GM12878 (cell line): Measurements from ENCODE around the gene RGS5. TPM values are rescaled to one million over a fixed set of nuclear protein-coding genes. Genes with fewer than 3 reads are reported as not detected.

ENCODE experiments used
- ATAC-seq: fragments of 200-7000 bp; cut with Tn5 transposase; 3 replicates; pipeline ENCODE4 v1.9.1; 2020; ENCODE audit warnings: mild to moderate bottlenecking, moderate library complexity
- BruUV-seq: library from RNA; stranded (reverse); fragments of 400-500 nt; replicated peaks from 2 replicates; lab custom pipeline; 2021; lab: Mats Ljungman, UMichigan
- CTCF ChIA-PET: fragments of 300-600 bp; sonication (Branson Sonifier 250); formaldehyde crosslinking; extraction: SDS; loops from one replicate; lab custom pipeline; 2021; ENCODE audit warnings: inconsistent platforms; lab: Yijun Ruan, JAX
- POLR2A ChIA-PET: fragments of 350-600 bp; formaldehyde crosslinking; extraction: SDS; loops from one replicate; lab custom pipeline; 2021; ENCODE audit warnings: inconsistent platforms; lab: Charles Lee
- RAD21 ChIA-PET: fragments of 300-600 bp; sonication (Branson Sonifier 250); formaldehyde crosslinking; loops from one replicate; lab custom pipeline; 2023; ENCODE audit warnings: antibody characterized with exemption; ENCODE audit not compliant: unreplicated experiment; lab: Charles Lee
- SMC1A ChIA-PET: fragments of 300-600 bp; sonication (Branson Sonifier 250); formaldehyde crosslinking; loops from one replicate; lab custom pipeline; 2023; ENCODE audit not compliant: unreplicated experiment, uncharacterized antibody; lab: Charles Lee
- DNase-seq: peaks from one replicate; pipeline ENCODE4 v3.0.0-alpha.2; 2011; ENCODE audit warnings: low read depth, low spot score
- FAIRE-seq: peaks from 3 replicates; lab custom pipeline; 2011; peaks lifted over from hg19 to GRCh38; lab: Jason Lieb, UNC
- H2AFZ ChIP-seq: 2 replicates; pipeline ENCODE4 v1.6.0; 2011; ENCODE audit warnings: low read depth, low read length, control low read depth; ENCODE audit not compliant: control insufficient read depth
- H3K27ac ChIP-seq: 2 replicates; pipeline ENCODE4 v1.5.1; 2011; ENCODE audit warnings: control low read depth; ENCODE audit not compliant: control insufficient read depth, insufficient read depth
- H3K27me3 ChIP-seq, 2 experiments: replicated peaks in 1 of 2; 2 replicates each; pipeline versions ENCODE4 v1.6.0 to v1.6.1; 2011; ENCODE audit warnings: low read length in 1 of 2; ENCODE audit not compliant: control insufficient read depth in 2 of 2, insufficient read depth in 2 of 2
- H3K36me3 ChIP-seq, 2 experiments: 2 replicates each; pipeline ENCODE4 v1.5.1; 2011; ENCODE audit warnings: low read length in 1 of 2; ENCODE audit not compliant: control insufficient read depth in 2 of 2, insufficient read depth in 2 of 2
- H3K4me1 ChIP-seq: 2 replicates; pipeline ENCODE4 v1.6.1; 2011; ENCODE audit warnings: mild to moderate bottlenecking, low read length, moderate library complexity, mixed read lengths; ENCODE audit not compliant: control insufficient read depth, insufficient read depth
- H3K4me2 ChIP-seq: 2 replicates; pipeline ENCODE4 v1.6.0; 2011; ENCODE audit warnings: control low read depth; ENCODE audit not compliant: control insufficient read depth, insufficient read depth
- H3K4me3 ChIP-seq: fragments of 200-600 bp; sonication (generic); 2 replicates; pipeline ENCODE4 v1.5.1; 2016
- H3K79me2 ChIP-seq: 2 replicates; pipeline ENCODE4 v1.6.0; 2011; ENCODE audit warnings: low read length; ENCODE audit not compliant: control insufficient read depth, insufficient read depth
- H3K9ac ChIP-seq: 2 replicates; pipeline ENCODE4 v1.8.0; 2011; ENCODE audit warnings: low read length, control low read depth, mixed read lengths; ENCODE audit not compliant: control insufficient read depth, insufficient read depth
- H3K9me3 ChIP-seq: replicated peaks from 3 replicates; pipeline ENCODE4 v1.5.1; 2011; ENCODE audit warnings: mild to moderate bottlenecking, low read length; ENCODE audit not compliant: control insufficient read depth, insufficient read depth
- H4K20me1 ChIP-seq: 2 replicates; pipeline ENCODE4 v1.6.0; 2011; ENCODE audit not compliant: control insufficient read depth, insufficient read depth
- ATF3 ChIP-seq: IDR thresholded peaks from 2 replicates; pipeline ENCODE4 v1.6.1; 2011; ENCODE audit warnings: low read depth, mild to moderate bottlenecking, low read length, moderate library complexity, borderline replicate concordance; ENCODE audit errors: extremely low read depth
- ATF7 ChIP-seq: fragments of 450-650 bp; IDR thresholded peaks from 2 replicates; pipeline ENCODE4 v1.6.1; 2016; ENCODE audit warnings: low read depth, mild to moderate bottlenecking
- CREM ChIP-seq: IDR thresholded peaks from 2 replicates; pipeline ENCODE4 v1.6.1; 2014; ENCODE audit warnings: antibody characterized with exemption, low read depth
- CUX1 ChIP-seq: IDR thresholded peaks from 2 replicates; pipeline ENCODE4 v1.6.1; 2012; ENCODE audit warnings: improper control_type of control experiment, low read depth, low read length; ENCODE audit not compliant: insufficient replicate concordance
- EGR1 ChIP-seq, 2 experiments: IDR thresholded peaks; 1 replicate in 1 of 2; 2 replicates in 1 of 2; pipeline ENCODE4 v1.6.1; 2011 to 2012; ENCODE audit warnings: low read depth in 2 of 2, low read length in 2 of 2, borderline replicate concordance in 1 of 2, mild to moderate bottlenecking in 1 of 2, moderate library complexity in 1 of 2
- ELK1 ChIP-seq: IDR thresholded peaks from 2 replicates; pipeline ENCODE4 v1.6.1; 2012; ENCODE audit warnings: low read depth, low read length, improper control_type of control experiment
- EZH2 ChIP-seq: IDR thresholded peaks from 2 replicates; pipeline ENCODE4 v1.6.1; 2012; ENCODE audit warnings: low read depth, mild to moderate bottlenecking, control low read depth, inconsistent platforms, low read length, borderline replicate concordance; ENCODE audit not compliant: control insufficient read depth
- HDAC2 ChIP-seq: fragments of 200-600 bp; sonication (generic); IDR thresholded peaks from 2 replicates; pipeline ENCODE4 v1.6.1; 2017
- IKZF2 ChIP-seq, 2 experiments: fragments of 450-650 bp; IDR thresholded peaks; 2 replicates each; pipeline ENCODE4 v1.6.1; 2017; ENCODE audit warnings: mild to moderate bottlenecking in 2 of 2, moderate library complexity in 2 of 2
- MYB ChIP-seq: fragments of 150-350 bp; IDR thresholded peaks from 2 replicates; pipeline ENCODE4 v1.6.1; 2014; ENCODE audit warnings: mild to moderate bottlenecking, low read depth, low read length, borderline replicate concordance
- PAX5 ChIP-seq: IDR thresholded peaks from 2 replicates; pipeline ENCODE4 v1.6.1; 2011; ENCODE audit warnings: low read depth, low read length, borderline replicate concordance
- POLR2A ChIP-seq: IDR thresholded peaks from 2 replicates; pipeline ENCODE4 v1.6.1; 2011; ENCODE audit warnings: low read depth, mild to moderate bottlenecking, low read length
- SIX5 ChIP-seq: IDR thresholded peaks from 2 replicates; pipeline ENCODE4 v1.6.1; 2011; ENCODE audit warnings: mild to moderate bottlenecking, low read depth, low read length, moderate library complexity; ENCODE audit not compliant: severe bottlenecking
- ZNF622 ChIP-seq: fragments of 450-650 bp; IDR thresholded peaks from 2 replicates; pipeline ENCODE4 v1.6.1; 2017; ENCODE audit warnings: mild to moderate bottlenecking, inconsistent platforms
- WGBS: methylation state at CpG from one replicate; pipeline ENCODE4 v1.1.6; 2016; ENCODE audit warnings: low lambda C conversion rate; ENCODE audit not compliant: insufficient replicate concordance, insufficient coverage; ENCODE audit errors: missing lambda C conversion rate; 5-methylcytosine and 5-hydroxymethylcytosine counted together
- in situ Hi-C: fragments of 300-500 bp; cut with MboI; formaldehyde crosslinking; loops from 9 replicates; pipeline ENCODE4 v1.14.3; 2018; ENCODE audit warnings: mixed read lengths
- intact Hi-C: fragments of 100-400 bp; cut with micrococcal nuclease; formaldehyde crosslinking; loops from one replicate; pipeline ENCODE4 v1.14.2; 2022; ENCODE audit not compliant: unreplicated experiment
- polyA plus RNA-seq, 11 experiments: library from polyadenylated mRNA; depleted of rRNA in 4 of 11; unstranded in 6 of 11; stranded (reverse) in 5 of 11; fragments of >200 nt; fragmentation: Nextera tagmentation in 4 of 11; fragmentation: Illumina TruSeq in 1 of 11; extraction: Ambion mirVana in 4 of 11; extraction: Trizol in 1 of 11; gene quantifications; 1 replicate in 1 of 11; 2 replicates in 10 of 11; pipeline versions ENCODE4 v1.2.1 to v1.2.3, GENCODE V29; 2011 to 2016; ENCODE audit warnings: inconsistent platforms in 2 of 11, missing spikeins in 2 of 11, low read depth in 1 of 11
- total RNA-seq, 4 experiments: library from RNA; depleted of rRNA in 3 of 4; stranded (reverse); fragments of >200 nt in 3 of 4; fragmentation: Illumina TruSeq in 1 of 4; extraction: Trizol in 1 of 4; gene quantifications; 2 replicates each; pipeline versions ENCODE4 v1.2.1 to v1.2.3, GENCODE V29; 2013 to 2021

RGS5 gene
- total and polyA plus RNA-seq, 10 of the 15 experiments (the other 5 are each of a cell fraction or from before 2014, with no cell fraction given): 0.63 to 7.4 (median 2.8) TPM

- no peaks in the 10 kb centered on the region for H3K4me1 ChIP-seq
- no peak for ATAC-seq
- in situ Hi-C loops: no loop called here
- TF ChIP-seq EGR1 (IDR thresholded peaks at IDR 0.05; ENCODE audit: borderline replicate concordance in 1 of 2, low read depth in 2 of 2, low read length in 2 of 2) (no peak), PAX5 (no peak), ZNF622 (no peak), ATF3 (no peak), POLR2A (no peak), ATF7 (no peak), HDAC2 (no peak), IKZF2 (IDR thresholded peaks at IDR 0.05) (no peak), SIX5 (no peak), EZH2 (no peak), MYB (no peak), ELK1 (no peak), CUX1 (no peak), CREM (no peak)
Observed at GRCh38 chr1:163250382-163250974, 47.8 kb upstream of the RGS5 start.

More at GRCh38 chr1:163250382-163250974, 47.8 kb upstream of the RGS5 start:
- no peak for FAIRE-seq
- H2AFZ ChIP-seq: no peak overlapping the region
- ChIA-PET SMC1A (interaction anchor here (1.1 to 2.4 kb wide), 3 partner anchors 10 to 14 kb away, joined by 3 to 8 read pairs (median 4); no protein-coding TSS in a partner anchor), CTCF (interaction anchor here (1.8 kb wide), 1 partner anchor 10 kb away, joined by 4 read pairs; no protein-coding TSS in a partner anchor), POLR2A (no interaction called here), RAD21 (no interaction called here)
- no TSS peak for BruUV-seq
- H3K79me2 ChIP-seq: no peaks in the 10 kb centered on the region
- no peaks in the 10 kb centered on the region for H3K27me3 ChIP-seq
- WGBS: 67% methylated on average over 2 of the region's 2 CpGs
- H3K4me2 ChIP-seq: no peak overlapping the region
- H3K4me3 ChIP-seq: no peak overlapping the region
- intact Hi-C loops: no loop called here
- H4K20me1 ChIP-seq: no peaks in the 10 kb centered on the region
- no peaks in the 10 kb centered on the region for H3K9me3 ChIP-seq
- no peak overlapping the region for H3K27ac ChIP-seq
- H3K9ac ChIP-seq: no peak overlapping the region
- DNase-seq: no peak
- H3K36me3 ChIP-seq: no peaks in the 10 kb centered on the region
